Right renal pelvis (tissue), 4 donors: ENCODE data around the gene CPOX. TPM values are rescaled to one million over a fixed set of nuclear protein-coding genes. Genes with fewer than 3 reads are reported as not detected.
"Not testable (repeated sequence)": the region's sequence is repeated elsewhere in the genome, so short reads cannot be mapped to it uniquely, and the experiment has no call there.

ENCODE experiments used
- DNase-seq, 4 donors: peaks; one replicate each; pipeline ENCODE4 v3.0.0-alpha.2; 2013; ENCODE audit warnings: low read depth in 4 of 4, low spot score in 3 of 4, missing footprints in 1 of 4
- polyA plus RNA-seq, 4 donors: library from polyadenylated mRNA; unstranded; fragments of 120-200 nt; gene quantifications; one replicate each; pipeline ENCODE4 v1.2.1, GENCODE V29; 2013; ENCODE audit not compliant: insufficient read length in 4 of 4

Gene CPOX
- polyA plus RNA-seq, 4 donors, result 24.4 to 25.7 (median 24.7) TPM

DNA sequence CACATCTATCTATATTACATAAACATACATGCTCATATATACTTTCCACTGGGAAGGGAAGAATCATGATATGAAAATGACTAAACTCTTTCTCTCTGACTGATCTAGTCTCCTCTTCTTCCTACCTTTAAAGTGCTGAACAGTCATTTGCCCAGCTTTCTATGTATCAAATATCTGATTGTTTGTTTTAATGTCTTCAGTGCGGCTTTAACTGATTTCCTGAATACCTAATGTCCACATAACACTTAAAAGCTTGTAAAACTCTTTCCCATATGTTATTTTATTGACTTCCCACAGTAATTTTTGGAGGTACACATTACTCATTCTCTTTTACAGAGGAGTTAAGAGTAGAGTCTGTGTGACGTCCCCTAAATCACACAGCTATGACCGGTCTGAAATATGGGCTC lies 28.2 kb downstream of the CPOX start:
- no peak for DNase-seq

DNA sequence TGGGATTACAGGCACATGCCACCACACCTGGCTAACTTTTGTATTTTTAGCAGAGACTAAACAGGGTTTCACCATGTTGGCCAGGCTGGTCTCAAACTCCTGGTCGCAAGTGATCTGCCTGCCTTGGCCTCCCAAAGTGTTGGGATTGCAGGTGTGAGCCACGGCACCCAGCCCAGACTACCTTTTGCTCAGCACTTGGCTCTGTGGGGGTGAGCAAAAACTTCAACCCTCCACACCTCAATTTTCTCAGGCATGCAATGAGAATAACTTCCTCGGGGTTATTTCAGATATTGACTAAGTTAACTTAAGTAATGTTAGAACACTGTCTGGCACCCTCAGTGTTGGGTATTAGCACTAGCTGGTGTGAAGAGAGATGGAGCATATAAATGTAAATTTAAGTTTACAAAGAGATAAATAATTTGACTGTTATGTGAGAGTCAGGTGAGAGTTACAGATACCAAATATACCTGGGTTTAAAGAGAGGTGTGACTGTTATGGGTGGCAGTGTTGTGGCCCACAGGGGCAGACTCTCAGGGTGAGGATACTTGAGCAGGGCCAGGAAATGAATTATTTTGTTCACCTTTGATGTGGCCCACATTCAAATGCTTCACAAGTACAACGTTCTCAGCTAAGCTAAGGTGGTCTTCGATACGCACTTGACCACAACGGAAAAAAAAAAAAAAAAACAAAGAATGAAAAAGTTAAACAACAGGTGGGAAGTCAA lies 29.0 kb downstream of the CPOX start:
- DNase-seq, result no peak

GRCh38 chr3:98563661-98564281 lies 29.6 kb downstream of the CPOX start:
- no peak for DNase-seq

- DNase-seq, result no peak
These were observed 31.5 kb downstream of the CPOX start for GRCh38 chr3:98561727-98562521.

DNA sequence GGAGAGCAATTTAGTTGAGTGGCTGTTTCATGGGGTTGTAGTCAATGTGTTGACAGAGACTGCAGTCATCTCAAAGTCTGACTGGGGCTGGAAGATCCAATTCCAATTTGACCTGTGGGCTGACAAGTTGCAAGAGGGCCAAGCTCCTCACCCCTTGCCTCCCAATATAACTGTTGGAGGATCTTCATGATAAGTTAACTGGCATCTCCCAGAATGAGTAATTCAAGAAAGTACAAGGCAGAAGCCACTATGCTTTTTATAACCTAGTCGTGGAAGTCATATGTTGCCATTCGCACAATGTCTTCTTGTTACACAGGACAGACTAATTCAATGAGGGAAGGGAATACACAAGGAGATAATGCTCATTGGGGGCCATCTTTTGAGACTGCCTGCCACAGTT lies 32.5 kb downstream of the CPOX start:
- DNase-seq, result no peak

GRCh38 chr3:98559769-98560168 lies 33.6 kb downstream of the CPOX start:
- DNase-seq, result not testable (repeated sequence)

DNA sequence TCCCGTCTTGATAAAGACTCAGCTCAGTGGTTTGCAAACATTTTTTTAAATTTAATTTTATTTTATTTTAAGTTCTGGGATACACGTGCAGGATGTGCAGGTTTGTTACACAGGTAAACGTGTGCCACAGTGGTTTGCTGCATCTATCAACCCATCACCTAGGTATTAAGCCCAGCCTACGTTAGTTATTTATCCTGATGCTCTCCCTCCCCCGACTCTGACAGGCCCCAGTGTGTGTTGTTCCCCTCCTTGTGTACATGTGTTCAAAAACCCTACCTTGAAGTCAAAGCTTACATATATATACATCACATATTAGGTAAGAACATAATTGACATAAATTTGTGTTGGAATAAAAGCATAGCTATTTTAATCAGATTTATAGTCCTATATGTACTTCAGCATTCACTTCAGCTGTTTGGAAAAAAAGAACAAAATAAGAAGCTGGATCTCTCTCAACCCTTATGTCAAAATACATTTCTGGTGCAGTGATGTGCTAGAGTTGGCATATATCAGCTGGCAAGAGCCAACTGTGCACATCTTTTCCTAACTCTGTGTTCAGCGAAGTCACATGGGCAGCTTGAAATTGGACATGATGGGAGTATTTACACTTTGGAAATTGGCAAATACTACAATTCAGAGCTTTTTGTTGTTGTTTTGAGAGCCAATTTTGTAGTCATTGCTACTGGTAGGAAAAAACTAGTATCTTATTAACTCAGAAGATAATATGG lies 35.1 kb downstream of the CPOX start:
- DNase-seq, result no peak

GRCh38 chr3:98557324-98558010 lies 35.9 kb downstream of the CPOX start:
- no peak for DNase-seq

DNA sequence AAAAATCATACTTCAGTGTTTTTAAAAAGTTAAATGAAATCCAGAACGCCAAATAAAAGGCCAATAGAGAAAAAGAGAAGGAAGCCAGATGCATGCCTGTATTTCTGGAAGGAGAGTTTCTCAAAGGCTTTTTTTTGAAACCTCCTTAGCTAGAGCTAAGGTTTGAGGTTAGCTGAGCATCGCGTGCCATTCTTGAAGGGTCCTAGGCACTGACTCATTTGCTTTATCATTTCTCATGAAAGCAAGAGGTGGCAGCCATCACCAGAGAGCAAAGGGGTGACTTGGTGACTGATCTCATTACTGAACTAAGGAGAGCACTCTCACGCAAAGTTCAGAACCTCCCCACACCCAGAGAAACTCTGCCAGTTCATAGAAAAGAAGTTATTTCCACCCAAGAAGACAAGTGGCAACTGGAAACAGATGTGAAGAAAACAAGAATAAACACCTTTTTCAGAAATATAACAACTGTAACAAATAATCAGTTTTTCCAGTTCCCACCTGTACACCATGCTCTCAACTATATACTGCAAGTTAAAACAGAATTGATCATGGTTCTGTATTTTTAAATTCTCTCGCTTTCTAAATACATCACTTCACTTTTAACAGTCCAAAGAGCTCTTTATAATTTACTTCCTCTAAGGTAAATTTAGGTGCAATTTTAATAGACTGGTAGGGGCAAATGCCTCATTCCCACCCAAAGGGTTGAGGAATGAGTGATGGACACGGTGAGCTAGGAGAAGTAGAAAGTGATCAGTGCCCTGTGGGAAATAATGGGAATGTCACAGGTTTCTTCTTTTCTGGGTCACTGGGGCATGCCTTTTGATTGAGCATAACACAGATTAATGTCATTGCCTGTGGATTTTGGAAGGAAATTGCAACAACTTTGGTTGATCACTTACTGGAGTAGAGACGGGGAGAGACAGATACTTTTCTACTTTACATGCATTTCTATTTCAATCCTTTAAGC lies 37.0 kb downstream of the CPOX start:
- DNase-seq, result no peak

DNA sequence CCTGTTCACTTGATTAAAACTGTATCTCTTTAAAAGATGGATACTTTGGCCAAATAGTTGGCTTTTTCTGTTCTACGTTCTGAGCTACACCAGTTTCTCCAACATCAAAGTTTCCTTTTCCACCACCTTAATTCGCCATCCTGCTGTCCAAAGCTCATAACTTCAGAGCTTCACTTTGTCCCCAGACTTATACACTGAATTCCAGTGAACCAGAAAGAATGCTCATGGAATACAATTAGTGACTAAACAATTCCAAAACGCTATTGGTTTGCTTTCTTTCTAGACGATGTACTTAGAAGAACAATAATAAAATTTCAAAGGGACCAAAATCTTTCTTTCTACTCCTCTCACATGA lies 38.4 kb downstream of the CPOX start:
- no peak for DNase-seq

DNA sequence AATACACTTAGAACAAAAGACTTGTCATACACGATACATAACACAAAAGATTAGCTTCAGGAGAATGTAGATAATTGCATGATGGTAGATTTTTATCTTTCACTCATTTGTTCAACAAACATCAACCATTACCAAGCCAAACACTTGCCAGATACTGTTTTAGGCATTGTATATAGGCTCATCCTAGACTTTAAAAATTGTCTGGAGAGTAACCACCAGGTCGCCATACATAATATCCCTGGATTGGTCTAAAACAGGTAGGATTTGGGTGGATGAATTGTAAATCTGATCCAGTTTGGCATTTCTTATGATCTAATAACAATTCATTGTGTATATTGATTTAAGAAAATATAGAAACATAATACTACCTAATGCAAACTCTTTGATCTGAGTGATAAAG lies 38.8 kb downstream of the CPOX start:
- no peak for DNase-seq

GRCh38 chr3:98553753-98554152 lies 39.7 kb downstream of the CPOX start:
- DNase-seq, result peak in 3 of 4 donors; percentile 11 to 28 (median 16)

GRCh38 chr3:98553021-98553563 lies 40.3 kb downstream of the CPOX start:
- DNase-seq, result no peak

DNA sequence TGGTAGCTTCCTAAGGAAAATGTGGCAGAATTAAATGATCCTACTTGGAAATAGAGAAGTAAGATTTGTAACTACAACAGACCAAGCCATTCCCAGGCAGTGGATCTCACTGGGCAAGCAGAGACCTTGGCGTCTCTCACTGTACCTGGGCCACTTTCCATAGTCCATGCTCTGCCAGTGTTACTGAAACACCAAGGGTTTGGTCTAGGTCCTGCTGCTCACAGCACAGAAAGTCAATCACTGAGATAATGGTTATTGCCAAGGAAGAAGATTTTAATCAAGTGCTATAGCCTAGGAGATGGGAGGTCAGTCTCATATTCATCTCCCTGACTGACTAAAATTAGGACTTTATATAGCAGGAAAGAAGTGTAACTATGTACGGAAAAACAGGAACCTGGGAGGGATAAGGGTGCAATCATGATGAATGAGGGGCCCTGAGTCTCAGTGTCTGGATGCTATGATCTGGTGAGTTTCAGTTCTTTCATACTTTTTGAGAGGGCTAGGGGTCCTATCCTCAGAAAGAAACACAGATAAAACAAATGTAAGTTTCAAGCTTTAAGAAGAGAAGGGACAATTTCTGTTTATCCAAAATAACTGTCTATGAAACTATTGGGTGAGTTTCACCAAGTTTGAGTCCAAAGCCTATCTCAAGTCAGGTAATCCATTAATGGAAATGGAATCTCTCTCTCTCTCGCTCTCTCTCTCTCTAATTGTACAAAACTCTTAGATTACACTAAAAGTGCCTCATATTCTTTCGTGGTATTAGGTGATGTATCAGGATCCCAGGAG lies 41.0 kb downstream of the CPOX start:
- DNase-seq, result no peak

DNA sequence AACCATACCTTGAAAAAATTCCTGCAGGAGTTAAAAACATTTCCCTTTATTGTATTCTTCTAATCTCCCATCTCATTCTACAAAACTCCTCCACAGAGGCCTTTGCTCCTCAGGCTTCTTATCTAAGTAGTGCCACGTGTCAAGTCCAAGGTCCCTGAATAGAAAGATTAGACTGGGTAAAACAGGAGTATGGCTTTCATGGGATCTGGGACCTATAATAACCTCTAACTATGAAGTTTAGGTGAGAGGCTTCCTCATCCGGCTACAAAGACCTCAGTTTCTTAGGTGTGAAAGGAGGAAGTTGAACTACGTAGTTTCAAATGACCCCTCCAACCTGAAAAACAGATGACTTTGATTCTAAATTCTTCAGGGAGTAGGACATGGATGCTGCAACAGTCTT lies 41.7 kb downstream of the CPOX start:
- DNase-seq, result no peak

DNA sequence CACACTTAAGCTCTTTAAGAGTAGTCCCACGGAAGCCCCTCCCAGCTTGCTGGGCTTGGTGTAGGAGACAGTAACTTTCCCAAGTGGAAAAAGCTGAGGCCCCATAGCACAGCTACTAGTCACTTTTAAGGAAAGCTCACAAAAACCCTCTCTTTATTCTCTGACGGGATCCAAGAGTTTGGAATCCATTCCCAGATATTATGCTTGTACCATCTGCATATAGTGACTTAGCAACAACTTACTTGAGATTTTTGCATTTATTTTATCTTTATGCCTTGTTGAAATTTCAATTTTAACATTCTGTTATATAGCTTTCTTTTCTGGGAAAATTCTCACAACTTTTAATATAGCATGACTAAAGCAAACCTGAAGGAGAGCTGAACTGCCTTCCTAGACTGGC lies 42.2 kb downstream of the CPOX start:
- DNase-seq, result no peak

- DNase-seq, result no peak
These were observed 42.6 kb downstream of the CPOX start for GRCh38 chr3:98550833-98551232.

DNA sequence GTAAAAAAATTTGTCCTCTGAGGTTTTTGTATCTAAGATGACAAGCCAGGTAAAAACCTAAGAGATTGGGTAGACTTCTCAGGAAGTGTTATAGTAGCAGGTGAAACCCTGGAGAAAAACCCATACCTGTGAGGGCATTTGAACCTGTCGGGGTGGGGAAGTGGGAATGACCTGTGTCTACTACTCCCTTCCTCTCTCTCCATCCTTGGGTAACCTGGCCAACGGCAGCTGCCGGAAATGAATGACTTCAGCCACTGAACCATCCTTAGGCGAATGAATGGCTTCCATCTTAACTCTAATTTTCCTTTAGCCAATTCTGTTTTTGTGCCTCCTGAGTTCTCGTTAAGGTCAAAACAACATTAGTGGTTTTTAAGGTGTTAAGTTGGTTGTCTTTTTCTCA lies 44.9 kb downstream of the CPOX start:
- DNase-seq, result no peak
